ENCODE results near the gene CECR2. TPM values are rescaled to one million over a fixed set of nuclear protein-coding genes. Genes with fewer than 3 reads are reported as not detected.

CECR2 gene
- total and polyA plus RNA-seq, 2 of the 8 experiments (the other 6 are each of a cell fraction or from before 2014, with no cell fraction given), result 18.3 to 123 TPM

- H4K20me1 ChIP-seq (replicated peaks in 1 of 2; ENCODE audit: control insufficient read depth in 1 of 2, insufficient read depth in 2 of 2, low read length in 2 of 2), result peaks cover 15 to 30% of the 10 kb centered on the region in 2 experiments
- H3K9me3 ChIP-seq (ENCODE audit: insufficient read depth in 2 of 2, low read depth in 1 of 2, low read length in 1 of 2), result no peaks in the 10 kb centered on the region
- no peak overlapping the region for H3K23ac ChIP-seq (ENCODE audit: insufficient read length)
- no peak overlapping the region for H2BK5ac ChIP-seq (ENCODE audit: low read depth, low read length)
- no peak overlapping the region for H3K4ac ChIP-seq (replicated peaks; ENCODE audit: insufficient read length, low read depth, low read length)
- H3K4me2 ChIP-seq (ENCODE audit: insufficient read depth in 1 of 2, low read depth in 2 of 2, low read length in 2 of 2), result no peak overlapping the region
- H2BK15ac ChIP-seq (ENCODE audit: low read length), result no peak overlapping the region
- DNase-seq (ENCODE audit: low read depth in 1 of 2, low spot score in 2 of 2), result no peak
- H2BK20ac ChIP-seq (ENCODE audit: low read length), result no peak overlapping the region
- H3K56ac ChIP-seq (replicated peaks; ENCODE audit: insufficient read length, low read depth, low read length), result no peak overlapping the region
- H2BK12ac ChIP-seq (ENCODE audit: low read depth, low read length), result no peak overlapping the region
- H2AFZ ChIP-seq (ENCODE audit: low read length), result no peak overlapping the region
- WGBS, 2 experiments (ENCODE audit: extremely low coverage in 1 of 2, insufficient coverage in 1 of 2, insufficient read length in 1 of 2, insufficient replicate concordance in 2 of 2, low coverage in 1 of 2, low lambda C conversion rate in 2 of 2, missing lambda C conversion rate in 1 of 2), result 89% methylated on average over 5 of the region's 5 CpGs; no CpG with 5 or more reads in 1 of the 2 experiments
- CTCF ChIA-PET (ENCODE audit: partially characterized antibody), result interaction anchor here (1.1 kb wide), 1 partner anchor 74 kb away, joined by 4 read pairs; no protein-coding TSS in a partner anchor
- H4K91ac ChIP-seq (replicated peaks; ENCODE audit: insufficient read length, low read length), result no peak overlapping the region
- no peak overlapping the region for H2BK120ac ChIP-seq (replicated peaks; ENCODE audit: low read depth, low read length)
- no peak overlapping the region for H3K14ac ChIP-seq (ENCODE audit: insufficient read length)
- no peak for FAIRE-seq
- H3K27ac ChIP-seq (ENCODE audit: low read depth, low read length), result no peak overlapping the region
- H4K5ac ChIP-seq (ENCODE audit: insufficient read length, low read depth, low read length), result no peak overlapping the region
- H3K36me3 ChIP-seq (ENCODE audit: control insufficient read depth in 2 of 4, insufficient read depth in 4 of 4, low read length in 3 of 4), result 0 out of 8 replicates have a peak, but pooled peaks cover 0 to 3% (median 0%) of the 10 kb centered on the region in 4 experiments
- no peak overlapping the region for H3K9ac ChIP-seq (replicated peaks in 1 of 4; ENCODE audit: extremely low read depth in 1 of 4, low read depth in 3 of 4, low read length in 3 of 4)
- POLR2A ChIA-PET (ENCODE audit: partially characterized antibody), result interaction anchor here (3.0 kb wide), 1 partner anchor 16 kb away, joined by 8 read pairs; no protein-coding TSS in a partner anchor
- no peak overlapping the region for H4K8ac ChIP-seq (ENCODE audit: extremely low read depth, insufficient read depth, low read length)
- peaks cover 2% of the 10 kb centered on the region; the same call in 1 of the 2 replicates for H3K23me2 ChIP-seq (ENCODE audit: low read depth, low read length)
- peaks cover 25 to 100% of the 10 kb centered on the region in 2 experiments; a peak in 3 of 4 replicates for H3K79me2 ChIP-seq (ENCODE audit: control insufficient read depth in 1 of 2, insufficient read depth in 2 of 2, low read length in 2 of 2)
- H3K79me1 ChIP-seq (ENCODE audit: low read depth, low read length), result peaks cover 2% of the 10 kb centered on the region
- H3K4me3 ChIP-seq (ENCODE audit: extremely low read depth in 1 of 4, insufficient read depth in 2 of 4, low read depth in 3 of 4, low read length in 4 of 4), result no peak overlapping the region
- peaks cover 5 to 14% (median 8%) of the 10 kb centered on the region in 4 experiments; a peak in 6 of 7 replicates for H3K4me1 ChIP-seq (replicated peaks in 1 of 4; ENCODE audit: control insufficient read depth in 3 of 4, insufficient read depth in 4 of 4, low read length in 3 of 4)
- H3K18ac ChIP-seq (ENCODE audit: extremely low read depth, low read length), result no peak overlapping the region
- H3K27me3 ChIP-seq (replicated peaks in 1 of 4; ENCODE audit: control insufficient read depth in 3 of 4, extremely low read depth in 1 of 4, insufficient read depth in 3 of 4, low read length in 3 of 4), result no peaks in the 10 kb centered on the region
- no peak overlapping the region for H2AK5ac ChIP-seq (ENCODE audit: low read depth, low read length)
- TF ChIP-seq RAD21 (IDR thresholded peaks at IDR 0.05 in 1 of 2, conservative IDR thresholded peaks at IDR 0.05 in 1 of 2; ENCODE audit: low read depth in 2 of 2, low read length in 2 of 2), result no peak
- TF ChIP-seq POLR2AphosphoS5 (IDR thresholded peaks at IDR 0.05; ENCODE audit: low read depth, low read length), result no peak
- TF ChIP-seq CBX8 (IDR thresholded peaks at IDR 0.05; ENCODE audit: borderline replicate concordance, low read depth, low read length), result no peak
Observed at GRCh38 chr22:17441326-17441725, 72.1 kb downstream of the CECR2 start.
